T-helper 17 cell (primary cell): ENCODE results near the gene RYR1. TPM values are rescaled to one million over a fixed set of nuclear protein-coding genes. Genes with fewer than 3 reads are reported as not detected.
"Not testable (repeated sequence)": the region's sequence is repeated elsewhere in the genome, so short reads cannot be mapped to it uniquely, and the experiment has no call there.

ENCODE experiments used
- ATAC-seq: fragments of 150-1000 bp; cut with Tn5 transposase; 2 replicates; pipeline ENCODE4 v1.10.0; 2021; ENCODE audit warnings: mild to moderate bottlenecking, moderate library complexity
- DNase-seq, 3 donors: peaks; one replicate each; pipeline versions ENCODE4 v3.0.0 to v3.0.0-alpha.2; 2020 to 2021
- H3K9me3 ChIP-seq: one replicate; pipeline ENCODE4 v1.7.0; 2013; ENCODE audit warnings: low read length, mild to moderate bottlenecking; ENCODE audit not compliant: control insufficient read depth, poor library complexity, severe bottlenecking
- H3K27ac Mint-ChIP-seq: one replicate; pipeline ENCODE4 v1.8.0; 2022; ENCODE audit warnings: mild to moderate bottlenecking, moderate library complexity, mixed read lengths
- H3K27me3 Mint-ChIP-seq: one replicate; pipeline ENCODE4 v1.8.0; 2022; ENCODE audit warnings: mixed read lengths
- H3K36me3 Mint-ChIP-seq: one replicate; pipeline ENCODE4 v1.8.0; 2022; ENCODE audit warnings: low read depth, mixed read lengths
- H3K4me1 Mint-ChIP-seq: one replicate; pipeline ENCODE4 v1.8.0; 2022; ENCODE audit warnings: mild to moderate bottlenecking, mixed read lengths
- H3K4me3 Mint-ChIP-seq: one replicate; pipeline ENCODE4 v1.8.0; 2022; ENCODE audit warnings: mild to moderate bottlenecking, moderate library complexity, mixed read lengths
- total RNA-seq, 4 donors: library from RNA in 2 of 4; stranded (reverse) in 2 of 4; gene quantifications; one replicate each; pipeline ENCODE4 v1.2.3 and lab custom pipeline; 2022 to 2026

Gene RYR1
- total RNA-seq, 2 donors from 2014 or later: 1.3 to 3.1 TPM

- peaks cover 2% of the 10 kb centered on the region for H3K27me3 Mint-ChIP-seq
- H3K9me3 ChIP-seq: no peaks in the 10 kb centered on the region
- no peak for DNase-seq
- H3K36me3 Mint-ChIP-seq: no peaks in the 10 kb centered on the region
- no peaks in the 10 kb centered on the region for H3K4me1 Mint-ChIP-seq
- no peak overlapping the region for H3K4me3 Mint-ChIP-seq
- no peak overlapping the region for H3K27ac Mint-ChIP-seq
- no peak for ATAC-seq
These were observed 49.6 kb downstream of the RYR1 start for GRCh38 chr19:38483016-38483630.

- no peaks in the 10 kb centered on the region for H3K4me1 Mint-ChIP-seq
- no peaks in the 10 kb centered on the region for H3K9me3 ChIP-seq
- no peak overlapping the region for H3K27ac Mint-ChIP-seq
- H3K36me3 Mint-ChIP-seq: no peaks in the 10 kb centered on the region
- peaks cover 6% of the 10 kb centered on the region for H3K27me3 Mint-ChIP-seq
- no peak overlapping the region for H3K4me3 Mint-ChIP-seq
- no peak for DNase-seq
- ATAC-seq: no peak
These were observed 51.3 kb downstream of the RYR1 start for GRCh38 chr19:38484747-38485146.

GRCh38 chr19:38485541-38486285 is 52.2 kb downstream of the RYR1 start:
- ATAC-seq: no peak
- no peak overlapping the region for H3K27ac Mint-ChIP-seq
- H3K4me1 Mint-ChIP-seq: no peaks in the 10 kb centered on the region
- H3K4me3 Mint-ChIP-seq: no peak overlapping the region
- H3K36me3 Mint-ChIP-seq: no peaks in the 10 kb centered on the region
- H3K9me3 ChIP-seq: no peaks in the 10 kb centered on the region
- DNase-seq: no peak
- H3K27me3 Mint-ChIP-seq: peaks cover 6% of the 10 kb centered on the region

GRCh38 chr19:38486731-38487336 is 53.3 kb downstream of the RYR1 start:
- no peak overlapping the region for H3K27ac Mint-ChIP-seq
- DNase-seq (no peak), ATAC-seq (no peak)
- no peaks in the 10 kb centered on the region for H3K36me3 Mint-ChIP-seq
- H3K4me1 Mint-ChIP-seq: no peaks in the 10 kb centered on the region
- H3K27me3 Mint-ChIP-seq: peaks cover 6% of the 10 kb centered on the region
- H3K9me3 ChIP-seq: peaks cover 3% of the 10 kb centered on the region
- no peak overlapping the region for H3K4me3 Mint-ChIP-seq

- peaks cover 2% of the 10 kb centered on the region for H3K36me3 Mint-ChIP-seq
- no peak overlapping the region for H3K4me3 Mint-ChIP-seq
- ATAC-seq: no peak
- H3K9me3 ChIP-seq: peaks cover 3% of the 10 kb centered on the region
- peaks cover 3% of the 10 kb centered on the region for H3K4me1 Mint-ChIP-seq
- no peak overlapping the region for H3K27ac Mint-ChIP-seq
- no peak for DNase-seq
- H3K27me3 Mint-ChIP-seq: peaks cover 6% of the 10 kb centered on the region
These were observed 54.6 kb downstream of the RYR1 start for GRCh38 chr19:38488096-38488495.

GRCh38 chr19:38488776-38489481 is 55.4 kb downstream of the RYR1 start:
- H3K27ac Mint-ChIP-seq: no peak overlapping the region
- DNase-seq (no peak), ATAC-seq (no peak)
- H3K36me3 Mint-ChIP-seq: peaks cover 2% of the 10 kb centered on the region
- peaks cover 3% of the 10 kb centered on the region for H3K4me1 Mint-ChIP-seq
- peaks cover 6% of the 10 kb centered on the region for H3K27me3 Mint-ChIP-seq
- H3K4me3 Mint-ChIP-seq: no peak overlapping the region
- H3K9me3 ChIP-seq: peaks cover 3% of the 10 kb centered on the region

GRCh38 chr19:38490861-38491260 is 57.4 kb downstream of the RYR1 start:
- Mint-ChIP-seq H3K27ac (no peak overlapping the region), H3K4me1 (peaks cover 3% of the 10 kb centered on the region), H3K4me3 (no peak overlapping the region), H3K27me3 (peaks cover 6% of the 10 kb centered on the region), H3K36me3 (peaks cover 2% of the 10 kb centered on the region)
- peaks cover 3% of the 10 kb centered on the region for H3K9me3 ChIP-seq
- ATAC-seq (no peak), DNase-seq (no peak)

GRCh38 chr19:38492181-38492813 is 58.8 kb downstream of the RYR1 start:
- ATAC-seq: no peak
- H3K4me1 Mint-ChIP-seq: peaks cover 5% of the 10 kb centered on the region
- DNase-seq: no peak
- peaks cover 3% of the 10 kb centered on the region for H3K9me3 ChIP-seq
- peaks cover 2% of the 10 kb centered on the region for H3K36me3 Mint-ChIP-seq
- H3K27me3 Mint-ChIP-seq: peaks cover 6% of the 10 kb centered on the region
- H3K4me3 Mint-ChIP-seq: no peak overlapping the region
- H3K27ac Mint-ChIP-seq: no peak overlapping the region

GRCh38 chr19:38494379-38494778 is 60.9 kb downstream of the RYR1 start:
- Mint-ChIP-seq H3K27me3 (no peaks in the 10 kb centered on the region), H3K27ac (peak overlapping the region; percentile 51), H3K4me3 (no peak overlapping the region), H3K36me3 (peaks cover 2% of the 10 kb centered on the region), H3K4me1 (peaks cover 10% of the 10 kb centered on the region)
- ATAC-seq (no peak), DNase-seq (no peak)
- H3K9me3 ChIP-seq: peaks cover 3% of the 10 kb centered on the region

- not testable (repeated sequence) for H3K27me3 Mint-ChIP-seq, H3K4me3 Mint-ChIP-seq, ATAC-seq, H3K9me3 ChIP-seq, H3K27ac Mint-ChIP-seq, H3K36me3 Mint-ChIP-seq, DNase-seq
- peaks cover 10% of the 10 kb centered on the region for H3K4me1 Mint-ChIP-seq
These were observed 61.9 kb downstream of the RYR1 start for GRCh38 chr19:38495375-38495774.

GRCh38 chr19:38496116-38496515 is 62.6 kb downstream of the RYR1 start:
- peaks cover 10% of the 10 kb centered on the region for H3K4me1 Mint-ChIP-seq
- H3K4me3 Mint-ChIP-seq: no peak overlapping the region
- ATAC-seq (no peak), DNase-seq (no peak)
- H3K27me3 Mint-ChIP-seq: no peaks in the 10 kb centered on the region
- H3K27ac Mint-ChIP-seq: no peak overlapping the region
- H3K36me3 Mint-ChIP-seq: peaks cover 2% of the 10 kb centered on the region
- H3K9me3 ChIP-seq: peaks cover 3% of the 10 kb centered on the region

GRCh38 chr19:38496603-38497487 is 63.4 kb downstream of the RYR1 start:
- no peak overlapping the region for H3K27ac Mint-ChIP-seq
- H3K4me1 Mint-ChIP-seq: peaks cover 10% of the 10 kb centered on the region
- no peaks in the 10 kb centered on the region for H3K9me3 ChIP-seq
- peaks cover 2% of the 10 kb centered on the region for H3K36me3 Mint-ChIP-seq
- no peaks in the 10 kb centered on the region for H3K27me3 Mint-ChIP-seq
- ATAC-seq: no peak
- DNase-seq: no peak
- no peak overlapping the region for H3K4me3 Mint-ChIP-seq
